Heart left ventricle (tissue), 13 donors: ENCODE measurements around the gene RAB23.

ENCODE experiments used
- CTCF ChIP-seq, 12 donors: fragments of 200-600 bp; sonication (generic) in 4 of 12; IDR thresholded peaks; one replicate each; pipeline versions ENCODE4 v1.5.0 to v1.8.0; 2018 to 2022; ENCODE audit warnings: antibody characterized with exemption in 12 of 12, mild to moderate bottlenecking in 5 of 12
- POLR2A ChIP-seq, 2 donors: fragments of 450-650 bp; IDR thresholded peaks; one replicate each; pipeline ENCODE4 v1.6.1; 2017; ENCODE audit warnings: antibody characterized with exemption in 2 of 2, mild to moderate bottlenecking in 2 of 2, moderate library complexity in 2 of 2
- donor health status: ischemic (EF 13 %, LVEDD 7.1; RV severe dilation, severe dysfunction).
- donor health status: DM: no; HTN: yes; CAD: no.
- donor health status: DM: no; HTN: no; CAD: no.
- donor health status: ischemic (EF 25% LVEDD 6.9; RV normal size, moderate dysfunction).
- donor health status: ischemic (EF 25% LVEDD 5.7; RV mildly dilated, moderate dysfunction).
- donor health status: ischemic (EF 35%, LVEDD 5.7; RV mildly dilated, moderate dysfunction).
- donor health status: nonischemic (EF 11% LVEDD 7.7; RV severe dilation, severe dysfunction).
- donor health status: DM: yes; HTN: yes; CAD: no.
- donor health status: PGD.
- donor health status: ischemic (EF 29% LVEDD 5.4; RV normal size, mild dysfunction).
- donor health status: nonischemic (EF 23%, LVEDD 6.1; RV moderate dilation, normal function).

- TF ChIP-seq POLR2A (IDR thresholded peaks at IDR 0.05) (no peak), CTCF (IDR thresholded peaks at IDR 0.05) (no peak)
Observed at GRCh38 chr6:57210060-57210459, 12.0 kb downstream of the RAB23 start.
